Hepatocyte (in vitro differentiated cells): ENCODE data around the gene GPR22. TPM values are rescaled to one million over a fixed set of nuclear protein-coding genes. Genes with fewer than 3 reads are reported as not detected.

ENCODE experiments used
- DNase-seq: peaks from one replicate; pipeline ENCODE4 v3.0.0-alpha.2; 2016; ENCODE audit warnings: low spot score
- H2AFZ ChIP-seq: fragments of 200-600 bp; sonication (generic); 2 replicates; pipeline ENCODE4 v1.6.0; 2016; ENCODE audit warnings: antibody characterized with exemption, mild to moderate bottlenecking
- H3K27ac ChIP-seq: fragments of 200-600 bp; sonication (generic); 2 replicates; pipeline ENCODE4 v1.5.1; 2016; ENCODE audit warnings: mild to moderate bottlenecking
- H3K27me3 ChIP-seq: fragments of 200-600 bp; sonication (generic); 2 replicates; pipeline ENCODE4 v1.6.1; 2016
- H3K36me3 ChIP-seq: fragments of 200-600 bp; sonication (generic); replicated peaks from 2 replicates; pipeline ENCODE4 v1.5.1; 2016; ENCODE audit warnings: low read depth; ENCODE audit not compliant: insufficient read depth
- H3K4me1 ChIP-seq: fragments of 200-600 bp; sonication (generic); 2 replicates; pipeline ENCODE4 v1.5.1; 2016; ENCODE audit warnings: mild to moderate bottlenecking, moderate library complexity; ENCODE audit not compliant: insufficient read depth
- H3K4me2 ChIP-seq: fragments of 200-600 bp; sonication (generic); 2 replicates; pipeline ENCODE4 v1.6.0; 2016
- H3K4me3 ChIP-seq: fragments of 200-600 bp; sonication (generic); 2 replicates; pipeline ENCODE4 v1.5.1; 2016; ENCODE audit warnings: mild to moderate bottlenecking
- H3K79me2 ChIP-seq: fragments of 200-600 bp; sonication (generic); 2 replicates; pipeline ENCODE4 v1.6.0; 2017; ENCODE audit warnings: mild to moderate bottlenecking
- H3K9me2 ChIP-seq: fragments of 200-600 bp; sonication (generic); replicated peaks from 2 replicates; pipeline ENCODE4 v1.6.0; 2017; ENCODE audit warnings: mild to moderate bottlenecking; ENCODE audit not compliant: insufficient read depth
- H3K9me3 ChIP-seq: fragments of 200-600 bp; sonication (generic); 2 replicates; pipeline ENCODE4 v1.5.1; 2016; ENCODE audit warnings: low read depth, mild to moderate bottlenecking
- H4K20me1 ChIP-seq: fragments of 200-600 bp; sonication (generic); 2 replicates; pipeline ENCODE4 v1.6.0; 2016; ENCODE audit warnings: mild to moderate bottlenecking; ENCODE audit not compliant: insufficient read depth, poor library complexity, severe bottlenecking
- CTCF ChIP-seq: fragments of 200-600 bp; sonication (generic); IDR thresholded peaks from 2 replicates; pipeline ENCODE4 v1.5.1; 2016; ENCODE audit warnings: antibody characterized with exemption, mild to moderate bottlenecking; ENCODE audit not compliant: poor library complexity
- EZH2 ChIP-seq: fragments of 200-600 bp; sonication (generic); IDR thresholded peaks from 2 replicates; pipeline ENCODE4 v1.6.1; 2016; ENCODE audit warnings: antibody characterized with exemption, mild to moderate bottlenecking, borderline replicate concordance
- EZH2phosphoT487 ChIP-seq: fragments of 200-600 bp; sonication (generic); IDR thresholded peaks from one replicate; pipeline ENCODE4 v1.6.1; 2018; ENCODE audit warnings: antibody characterized with exemption, mild to moderate bottlenecking, low read depth, moderate library complexity; ENCODE audit not compliant: unreplicated experiment, severe bottlenecking
- WGBS: methylation state at CpG from one replicate; pipeline ENCODE4 v1.1.6; 2016; ENCODE audit warnings: low lambda C conversion rate; ENCODE audit errors: missing lambda C conversion rate; 5-methylcytosine and 5-hydroxymethylcytosine counted together
- polyA plus RNA-seq: library from polyadenylated mRNA; unstranded; fragments of >200 nt; fragmentation: Nextera tagmentation; extraction: Ambion mirVana; gene quantifications from 2 replicates; pipeline ENCODE4 v1.2.1, GENCODE V29; 2016
- total RNA-seq: library from RNA; depleted of rRNA; stranded (reverse); fragments of >200 nt; gene quantifications from 2 replicates; pipeline ENCODE4 v1.2.3, GENCODE V29; 2014

The GPR22 gene
- total and polyA plus RNA-seq, 2 experiments from 2014 or later, result 0.07 to 0.27 TPM

- Histone ChIP-seq H3K27ac (no peak overlapping the region), H3K27me3 (no peaks in the 10 kb centered on the region), H3K4me2 (no peak overlapping the region), H3K79me2 (no peaks in the 10 kb centered on the region), H3K9me3 (no peaks in the 10 kb centered on the region), H2AFZ (no peak overlapping the region), H3K4me1 (no peaks in the 10 kb centered on the region), H4K20me1 (no peaks in the 10 kb centered on the region), H3K4me3 (no peak overlapping the region), H3K9me2 (no peaks in the 10 kb centered on the region), H3K36me3 (no peaks in the 10 kb centered on the region)
- no peak for TF ChIP-seq EZH2phosphoT487
- no peak for TF ChIP-seq EZH2
- no peak for TF ChIP-seq CTCF
- WGBS, result 98% methylated on average over 1 of the region's 1 CpG
- DNase-seq, result no peak
Observed at GRCh38 chr7:107468824-107469223, 1.0 kb upstream of the GPR22 start.

GRCh38 chr7:107471292-107472070 is 1.6 kb downstream of the GPR22 start:
- Histone ChIP-seq H4K20me1 (no peaks in the 10 kb centered on the region), H3K27ac (no peak overlapping the region), H2AFZ (no peak overlapping the region), H3K4me1 (no peaks in the 10 kb centered on the region), H3K4me2 (no peak overlapping the region), H3K9me2 (no peaks in the 10 kb centered on the region), H3K9me3 (no peaks in the 10 kb centered on the region), H3K4me3 (no peak overlapping the region), H3K36me3 (no peaks in the 10 kb centered on the region), H3K27me3 (no peaks in the 10 kb centered on the region), H3K79me2 (no peaks in the 10 kb centered on the region)
- WGBS, result 64% methylated on average over 3 of the region's 3 CpGs
- DNase-seq, result no peak
- TF ChIP-seq EZH2phosphoT487 (no peak), EZH2 (no peak), CTCF (no peak)

- no peaks in the 10 kb centered on the region for H3K79me2 ChIP-seq
- 70% methylated on average over 3 of the region's 3 CpGs for WGBS
- no peaks in the 10 kb centered on the region for H3K9me2 ChIP-seq
- no peak overlapping the region for H2AFZ ChIP-seq
- H3K4me3 ChIP-seq, result no peak overlapping the region
- DNase-seq, result no peak
- H3K9me3 ChIP-seq, result no peaks in the 10 kb centered on the region
- no peak overlapping the region for H3K4me2 ChIP-seq
- H3K4me1 ChIP-seq, result no peaks in the 10 kb centered on the region
- H3K36me3 ChIP-seq, result no peaks in the 10 kb centered on the region
- H3K27ac ChIP-seq, result no peak overlapping the region
- H3K27me3 ChIP-seq, result no peaks in the 10 kb centered on the region
- TF ChIP-seq CTCF, result no peak
- no peak for TF ChIP-seq EZH2phosphoT487
- no peak for TF ChIP-seq EZH2
- no peaks in the 10 kb centered on the region for H4K20me1 ChIP-seq
Observed at GRCh38 chr7:107472116-107472515, 2.3 kb downstream of the GPR22 start.
